Measurements from ENCODE around the gene HOXB8. TPM values are rescaled to one million over a fixed set of nuclear protein-coding genes. Genes with fewer than 3 reads are reported as not detected.
A peak's percentile ranks its signal among the peaks of the same experiment; 100 is the strongest.

The HOXB8 gene
- total RNA-seq, 1 donor from 2014 or later = not detected

- H3K79me2 ChIP-seq (ENCODE audit: low read depth) = no peaks in the 10 kb centered on the region
- peaks cover 94% of the 10 kb centered on the region for H4K20me1 ChIP-seq (ENCODE audit: low read depth)
- H3K27me3 Mint-ChIP-seq (ENCODE audit: insufficient read depth, low read depth) = peaks cover 92% of the 10 kb centered on the region
- H3K4me3 Mint-ChIP-seq = no peak overlapping the region
- no peak overlapping the region for H3K4me3 ChIP-seq
- no peak overlapping the region for H2AFZ ChIP-seq (replicated peaks)
- peaks cover 11% of the 10 kb centered on the region for H3K4me1 Mint-ChIP-seq
- H3F3A ChIP-seq (ENCODE audit: low read depth) = peaks cover 9% of the 10 kb centered on the region
- H3K27ac Mint-ChIP-seq = no peak overlapping the region
- peaks cover 6% of the 10 kb centered on the region for H3K9me3 Mint-ChIP-seq
- no peak overlapping the region for H3K27ac ChIP-seq
- H3K4me1 ChIP-seq = no peaks in the 10 kb centered on the region
- TF ChIP-seq EZH2 (IDR thresholded peaks at IDR 0.05) = no peak
- TF ChIP-seq EZH2phosphoT487 (IDR thresholded peaks at IDR 0.05) = no peak
- no peak for TF ChIP-seq CTCF (IDR thresholded peaks at IDR 0.05)
- H3K27me3 ChIP-seq = peaks cover 100% of the 10 kb centered on the region
- no peak overlapping the region for H3K4me2 ChIP-seq
- H3K9ac ChIP-seq = no peak overlapping the region
- H3K36me3 Mint-ChIP-seq = no peaks in the 10 kb centered on the region
- no peaks in the 10 kb centered on the region for H3K9me3 ChIP-seq (ENCODE audit: low read depth)
- no peaks in the 10 kb centered on the region for H3K36me3 ChIP-seq
- no peak for DNase-seq (ENCODE audit: low spot score)
Observed at GRCh38 chr17:48609759-48610281, 5.3 kb downstream of the HOXB8 start.

GRCh38 chr17:48609033-48609432, 6.1 kb downstream of the HOXB8 start:
- H3K4me1 Mint-ChIP-seq = peaks cover 11% of the 10 kb centered on the region
- H3K36me3 Mint-ChIP-seq = no peaks in the 10 kb centered on the region
- no peak for DNase-seq (ENCODE audit: low spot score)
- peaks cover 9% of the 10 kb centered on the region for H3F3A ChIP-seq (ENCODE audit: low read depth)
- H3K9ac ChIP-seq = no peak overlapping the region
- H3K9me3 Mint-ChIP-seq = peaks cover 10% of the 10 kb centered on the region
- no peak overlapping the region for H3K4me3 ChIP-seq
- no peak overlapping the region for H3K4me2 ChIP-seq
- no peaks in the 10 kb centered on the region for H3K9me3 ChIP-seq (ENCODE audit: low read depth)
- H3K27me3 ChIP-seq = peaks cover 100% of the 10 kb centered on the region
- H3K27me3 Mint-ChIP-seq (ENCODE audit: insufficient read depth, low read depth) = peaks cover 92% of the 10 kb centered on the region
- H3K4me3 Mint-ChIP-seq = peak overlapping the region; percentile 41
- TF ChIP-seq EZH2phosphoT487 (IDR thresholded peaks at IDR 0.05) (no peak), EZH2 (IDR thresholded peaks at IDR 0.05) (no peak), CTCF (IDR thresholded peaks at IDR 0.05) (no peak)
- peaks cover 94% of the 10 kb centered on the region for H4K20me1 ChIP-seq (ENCODE audit: low read depth)
- H3K36me3 ChIP-seq = no peaks in the 10 kb centered on the region
- H3K4me1 ChIP-seq = no peaks in the 10 kb centered on the region
- no peak overlapping the region for H3K27ac Mint-ChIP-seq
- no peaks in the 10 kb centered on the region for H3K79me2 ChIP-seq (ENCODE audit: low read depth)
- H2AFZ ChIP-seq (replicated peaks) = no peak overlapping the region
- H3K27ac ChIP-seq = no peak overlapping the region

GRCh38 chr17:48608494-48608834, 6.6 kb downstream of the HOXB8 start:
- Histone ChIP-seq H3F3A (ENCODE audit: low read depth) (peaks cover 9% of the 10 kb centered on the region), H4K20me1 (ENCODE audit: low read depth) (peaks cover 94% of the 10 kb centered on the region), H3K9me3 (ENCODE audit: low read depth) (no peaks in the 10 kb centered on the region), H3K27ac (no peak overlapping the region), H3K4me3 (no peak overlapping the region), H3K36me3 (no peaks in the 10 kb centered on the region), H3K9ac (no peak overlapping the region), H3K4me1 (no peaks in the 10 kb centered on the region), H3K27me3 (peaks cover 100% of the 10 kb centered on the region), H3K79me2 (ENCODE audit: low read depth) (no peaks in the 10 kb centered on the region), H3K4me2 (no peak overlapping the region), H2AFZ (replicated peaks) (no peak overlapping the region)
- Mint-ChIP-seq H3K4me3 (no peak overlapping the region), H3K27ac (no peak overlapping the region), H3K9me3 (peaks cover 12% of the 10 kb centered on the region), H3K4me1 (peaks cover 11% of the 10 kb centered on the region), H3K27me3 (ENCODE audit: insufficient read depth, low read depth) (peaks cover 91% of the 10 kb centered on the region), H3K36me3 (no peaks in the 10 kb centered on the region)
- DNase-seq (ENCODE audit: low spot score) = no peak
- TF ChIP-seq CTCF (IDR thresholded peaks at IDR 0.05) (no peak), EZH2phosphoT487 (IDR thresholded peaks at IDR 0.05) (no peak), EZH2 (IDR thresholded peaks at IDR 0.05) (no peak)
